ENCODE measurements around the gene SNAPC4.
"Not testable (repeated sequence)": the region's sequence is repeated elsewhere in the genome, so short reads cannot be mapped to it uniquely, and the experiment has no call there.

SNAPC4 gene

DNA sequence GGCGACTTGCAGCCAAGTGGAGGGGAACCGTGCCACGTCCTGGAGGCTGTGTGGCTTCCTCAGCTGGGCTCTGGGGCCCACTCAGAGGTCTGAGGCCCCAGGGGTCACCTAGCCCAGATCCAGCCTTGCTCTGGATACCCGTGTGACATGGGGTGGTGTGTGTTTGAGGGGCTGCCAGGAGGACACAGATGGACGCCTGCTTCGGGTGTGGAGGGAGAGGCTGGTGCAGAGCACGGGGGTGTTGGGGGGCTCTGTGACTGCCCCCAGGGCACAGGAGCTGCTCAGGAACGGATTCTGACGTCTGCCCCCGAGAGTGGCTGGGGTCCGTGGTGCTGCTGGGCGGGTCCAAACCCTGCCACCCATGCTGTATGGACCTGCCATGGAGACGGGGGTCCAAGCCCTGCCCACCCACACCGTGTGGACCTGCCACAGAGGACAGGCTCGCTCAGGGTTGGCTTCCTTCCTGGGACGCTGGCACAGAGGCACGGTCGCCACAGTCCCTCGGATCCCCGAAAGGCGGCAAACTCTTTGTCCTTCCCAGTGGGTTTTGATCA, 29.2 kb upstream of the SNAPC4 start:
- Mint-ChIP-seq H3K4me3 (no peak overlapping the region), H3K9me3 (no peaks in the 10 kb centered on the region), H3K36me3 (ENCODE audit: insufficient read depth) (peaks cover 26% of the 10 kb centered on the region), H3K27me3 (no peaks in the 10 kb centered on the region), H3K27ac (no peak overlapping the region), H3K4me1 (ENCODE audit: low read depth in 2 of 2) (no peaks in the 10 kb centered on the region)
- DNase-seq: no peak
- no peak for ATAC-seq (replicated peaks)

DNA sequence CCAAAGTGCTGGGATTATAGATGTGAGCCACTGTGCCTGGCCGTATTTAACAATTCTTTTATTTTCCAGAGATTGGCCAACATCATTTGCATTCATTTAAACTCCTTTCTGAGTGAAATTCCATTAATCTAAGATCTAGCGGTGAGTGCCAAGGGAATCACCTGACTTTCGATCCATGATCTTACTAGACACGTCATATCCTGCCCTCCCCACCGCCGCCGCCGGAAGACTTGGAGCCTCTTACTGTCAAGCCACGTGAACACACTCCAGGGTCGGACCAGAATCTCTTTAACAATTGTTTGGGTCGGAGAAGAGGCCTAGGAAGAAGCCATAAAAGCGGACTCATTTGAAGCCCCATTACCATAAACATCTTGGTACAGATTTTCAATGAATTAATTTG, 26.8 kb upstream of the SNAPC4 start:
- H3K36me3 Mint-ChIP-seq (ENCODE audit: insufficient read depth): peaks cover 43% of the 10 kb centered on the region
- no peaks in the 10 kb centered on the region for H3K9me3 Mint-ChIP-seq
- no peak overlapping the region for H3K27ac Mint-ChIP-seq
- DNase-seq (no peak), ATAC-seq (replicated peaks) (no peak)
- no peaks in the 10 kb centered on the region for H3K27me3 Mint-ChIP-seq
- H3K4me3 Mint-ChIP-seq: no peak overlapping the region
- H3K4me1 Mint-ChIP-seq (ENCODE audit: low read depth in 2 of 2): no peaks in the 10 kb centered on the region

DNA sequence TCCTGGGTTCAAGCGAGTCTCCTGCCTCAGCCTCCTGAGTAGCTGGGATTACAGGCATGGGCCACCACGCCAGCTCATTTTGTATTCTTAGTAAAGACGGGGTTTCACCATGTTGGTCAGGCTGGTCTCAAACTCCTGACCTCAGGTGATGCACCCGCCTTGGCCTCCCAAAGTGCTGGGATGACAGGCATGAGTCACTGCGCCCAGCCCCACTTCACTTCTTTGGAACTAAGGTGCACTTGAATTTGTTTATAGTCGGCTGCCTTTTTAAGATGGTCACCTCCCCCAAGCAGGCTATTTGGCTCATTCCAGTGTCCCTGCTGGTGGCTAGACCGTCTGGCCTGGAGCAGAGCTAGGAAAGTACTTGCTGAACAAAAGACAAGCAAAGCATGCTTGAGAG, 25.4 kb upstream of the SNAPC4 start:
- Mint-ChIP-seq H3K36me3 (ENCODE audit: insufficient read depth) (peaks cover 53% of the 10 kb centered on the region), H3K27ac (peak overlapping the region in 1 of 2 donors; percentile 6)
- not testable (repeated sequence) for DNase-seq; H3K4me3 Mint-ChIP-seq; ATAC-seq (replicated peaks); H3K4me1 Mint-ChIP-seq (ENCODE audit: low read depth in 2 of 2); H3K27me3 Mint-ChIP-seq; H3K9me3 Mint-ChIP-seq

DNA sequence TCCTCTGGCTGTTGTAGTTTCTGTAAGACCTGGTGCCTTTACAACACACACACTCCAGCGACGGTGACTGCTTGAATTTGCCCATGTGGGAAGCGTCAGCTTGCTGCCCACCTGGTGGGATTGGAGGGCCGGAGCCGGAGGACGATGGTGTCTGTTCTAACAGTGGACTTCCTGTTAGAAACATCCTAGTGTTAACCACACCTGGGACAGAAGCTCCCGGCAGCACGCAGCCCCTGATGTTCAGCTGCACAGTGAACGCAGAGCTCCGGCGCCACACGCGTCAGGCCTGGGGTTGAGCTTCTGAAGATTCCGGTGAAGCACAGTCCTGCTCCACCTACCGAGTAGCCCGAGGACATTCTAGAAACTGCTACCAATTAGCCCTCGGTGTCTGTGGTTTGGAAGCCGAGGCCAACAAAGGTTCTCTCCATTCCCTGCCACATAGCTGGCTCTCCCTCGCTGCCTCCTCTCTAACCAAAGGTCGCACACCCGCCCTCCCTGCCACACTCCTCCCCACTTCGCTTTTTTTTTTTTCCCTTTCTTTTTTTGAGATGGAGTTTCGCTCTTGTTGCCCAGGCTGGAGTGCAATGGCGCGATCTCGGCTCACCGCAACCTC, 24.9 kb upstream of the SNAPC4 start:
- DNase-seq: no peak
- Mint-ChIP-seq H3K4me3 (no peak overlapping the region), H3K27me3 (no peaks in the 10 kb centered on the region), H3K27ac (peak overlapping the region in 1 of 2 donors; percentile 6), H3K36me3 (ENCODE audit: insufficient read depth) (peaks cover 58% of the 10 kb centered on the region), H3K9me3 (no peaks in the 10 kb centered on the region), H3K4me1 (ENCODE audit: low read depth in 2 of 2) (no peaks in the 10 kb centered on the region)
- no peak for ATAC-seq (replicated peaks)

DNA sequence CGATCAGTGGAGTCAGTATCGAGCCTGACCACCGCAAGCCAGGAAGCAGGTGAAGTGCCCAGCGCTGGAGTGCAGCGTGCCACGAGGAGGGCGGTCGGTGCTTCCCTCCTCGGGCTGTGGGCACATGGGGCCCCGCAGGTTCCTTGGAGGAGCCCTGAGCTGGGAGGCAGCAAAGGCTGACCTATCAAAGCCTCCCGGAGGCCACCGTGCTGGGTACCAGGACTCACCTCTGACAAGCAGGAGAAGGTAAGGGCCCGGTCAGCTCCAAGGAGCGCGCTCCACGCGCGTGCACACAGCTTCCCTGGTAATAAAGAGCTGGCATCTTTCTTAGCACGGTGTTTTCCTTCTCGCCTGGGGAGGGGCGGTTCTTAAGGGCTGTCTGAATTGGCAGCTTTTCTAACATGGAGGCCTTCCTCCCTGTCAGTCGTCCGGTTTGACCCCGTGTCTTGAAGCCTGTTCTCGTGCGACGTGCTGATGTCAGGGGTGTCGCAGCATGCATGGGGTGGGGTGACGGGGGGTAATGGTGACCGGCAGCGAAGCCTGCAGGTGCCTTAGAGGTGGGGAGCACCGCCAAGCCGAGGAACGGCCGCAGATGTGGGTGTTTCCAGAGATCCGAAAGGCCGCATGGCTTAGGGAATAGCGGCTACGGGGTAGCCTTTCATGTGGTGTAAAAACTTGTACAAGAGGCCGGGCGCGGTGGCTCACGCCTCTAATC, 23.6 kb upstream of the SNAPC4 start:
- ATAC-seq (replicated peaks): no peak
- Mint-ChIP-seq H3K27ac (peak overlapping the region in 1 of 2 donors; percentile 57), H3K27me3 (no peaks in the 10 kb centered on the region), H3K36me3 (ENCODE audit: insufficient read depth) (peaks cover 60% of the 10 kb centered on the region), H3K9me3 (no peaks in the 10 kb centered on the region), H3K4me3 (no peak overlapping the region), H3K4me1 (ENCODE audit: low read depth in 2 of 2) (peaks cover 0 to 2% of the 10 kb centered on the region in 2 donors)
- no peak for DNase-seq

DNA sequence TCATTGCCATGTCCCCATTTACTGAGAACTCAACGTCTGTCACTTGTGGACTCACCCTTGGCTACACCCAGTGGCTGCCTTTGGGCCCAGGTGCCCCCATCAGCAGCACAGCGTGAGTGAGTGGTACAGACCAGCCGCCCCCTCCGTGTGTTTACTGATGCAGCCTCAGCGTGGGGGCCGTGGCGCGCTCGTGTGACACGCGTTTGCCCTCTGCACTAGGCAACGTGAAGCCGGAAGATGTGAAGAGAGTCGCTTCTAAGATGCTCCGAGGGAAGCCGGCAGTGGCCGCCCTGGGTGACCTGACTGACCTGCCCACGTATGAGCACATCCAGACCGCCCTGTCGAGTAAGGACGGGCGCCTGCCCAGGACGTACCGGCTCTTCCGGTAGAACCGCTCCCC, 22.9 kb upstream of the SNAPC4 start:
- H3K36me3 Mint-ChIP-seq (ENCODE audit: insufficient read depth): peaks cover 62% of the 10 kb centered on the region
- peaks cover 0 to 3% of the 10 kb centered on the region in 2 donors for H3K4me1 Mint-ChIP-seq (ENCODE audit: low read depth in 2 of 2)
- H3K27ac Mint-ChIP-seq: no peak overlapping the region
- DNase-seq: no peak
- ATAC-seq (replicated peaks): no peak
- no peak overlapping the region for H3K4me3 Mint-ChIP-seq
- H3K27me3 Mint-ChIP-seq: no peaks in the 10 kb centered on the region
- no peaks in the 10 kb centered on the region for H3K9me3 Mint-ChIP-seq

DNA sequence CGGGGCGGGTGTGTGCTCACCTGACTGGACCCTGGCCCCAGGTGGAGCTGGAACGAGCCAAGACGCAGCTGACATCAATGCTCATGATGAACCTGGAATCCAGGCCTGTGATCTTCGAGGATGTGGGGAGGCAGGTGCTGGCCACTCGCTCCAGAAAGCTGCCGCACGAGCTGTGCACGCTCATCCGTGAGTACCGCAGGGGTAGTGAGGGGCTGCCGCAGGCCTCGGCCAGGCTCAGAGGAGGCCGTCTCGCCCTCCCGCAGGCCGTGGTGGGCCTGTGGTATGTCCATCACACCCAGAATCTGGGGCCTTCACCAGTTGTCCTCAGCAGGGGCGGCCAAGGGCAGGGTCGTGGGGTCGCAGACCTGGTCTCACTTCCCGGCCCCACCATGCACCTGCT, 21.8 kb upstream of the SNAPC4 start:
- ATAC-seq (replicated peaks) (no peak), DNase-seq (no peak)
- no peaks in the 10 kb centered on the region for H3K9me3 Mint-ChIP-seq
- H3K4me1 Mint-ChIP-seq (ENCODE audit: low read depth in 2 of 2): peaks cover 0 to 3% of the 10 kb centered on the region in 2 donors
- no peak overlapping the region for H3K27ac Mint-ChIP-seq
- peaks cover 72% of the 10 kb centered on the region for H3K36me3 Mint-ChIP-seq (ENCODE audit: insufficient read depth)
- no peak overlapping the region for H3K4me3 Mint-ChIP-seq
- no peaks in the 10 kb centered on the region for H3K27me3 Mint-ChIP-seq

DNA sequence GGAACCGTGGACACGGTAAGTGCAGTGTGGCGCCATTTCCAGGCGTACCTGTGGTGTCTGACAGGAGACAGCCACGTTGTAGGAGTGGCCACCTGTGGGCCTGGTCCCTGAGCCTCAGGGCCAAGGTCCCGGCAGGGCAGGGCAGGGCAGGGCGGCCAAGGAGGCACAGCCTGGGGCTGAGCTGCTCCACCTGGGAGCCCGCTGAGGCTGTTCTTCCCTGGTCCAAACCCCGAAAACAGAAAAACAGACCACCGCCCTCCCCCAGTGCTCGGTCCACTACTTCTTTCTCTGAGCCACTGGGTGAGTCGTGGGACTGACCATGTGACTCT, 19.1 kb upstream of the SNAPC4 start:
- DNase-seq: no peak
- Mint-ChIP-seq H3K27me3 (no peaks in the 10 kb centered on the region), H3K9me3 (no peaks in the 10 kb centered on the region), H3K4me1 (ENCODE audit: low read depth in 2 of 2) (peaks cover 0 to 3% of the 10 kb centered on the region in 2 donors), H3K36me3 (ENCODE audit: insufficient read depth) (peaks cover 84% of the 10 kb centered on the region), H3K27ac (no peak overlapping the region), H3K4me3 (no peak overlapping the region)
- ATAC-seq (replicated peaks): no peak

DNA sequence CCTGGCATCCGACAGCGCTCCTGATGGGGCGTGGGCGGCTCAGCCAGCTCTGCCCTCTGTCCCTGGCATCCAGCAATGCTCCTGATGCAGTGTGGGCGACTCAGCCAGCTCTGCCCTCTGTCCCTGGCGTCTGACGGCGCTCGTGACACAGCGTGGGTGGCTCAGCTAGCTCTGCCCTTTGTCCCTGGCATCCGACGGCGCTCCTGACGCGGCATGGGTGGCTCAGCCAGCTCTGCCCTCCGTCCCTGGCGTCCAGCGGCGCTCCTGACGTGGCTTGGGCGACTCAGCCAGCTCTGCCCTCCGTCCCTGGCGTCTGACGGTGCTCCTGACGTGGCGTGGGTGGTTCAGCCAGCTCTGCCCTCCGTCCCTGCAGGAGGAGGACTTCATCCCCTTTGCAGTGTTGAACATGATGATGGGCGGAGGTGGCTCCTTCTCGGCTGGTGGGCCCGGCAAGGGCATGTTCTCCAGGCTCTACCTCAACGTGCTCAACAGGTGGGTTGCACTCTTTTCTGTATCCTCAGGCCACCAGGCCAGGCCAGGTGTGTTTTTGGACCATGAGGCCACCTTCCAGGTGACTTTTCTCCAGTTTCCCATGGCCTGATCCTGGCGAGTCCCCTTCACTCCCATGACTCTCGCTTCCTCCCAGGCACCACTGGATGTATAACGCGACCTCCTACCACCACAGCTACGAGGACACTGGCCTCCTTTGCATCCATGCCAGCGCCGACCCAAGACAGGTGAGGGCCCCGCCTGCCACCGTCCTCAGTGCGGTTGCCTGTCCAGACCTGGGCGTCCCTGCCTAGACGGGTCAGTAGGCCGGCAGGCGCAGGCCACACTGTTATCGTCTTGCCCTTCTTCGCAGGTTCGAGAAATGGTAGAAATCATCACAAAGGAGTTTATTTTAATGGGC, 18.5 kb upstream of the SNAPC4 start:
- Mint-ChIP-seq H3K9me3 (no peaks in the 10 kb centered on the region), H3K4me1 (ENCODE audit: low read depth in 2 of 2) (peaks cover 0 to 3% of the 10 kb centered on the region in 2 donors), H3K4me3 (no peak overlapping the region), H3K27ac (no peak overlapping the region), H3K36me3 (ENCODE audit: insufficient read depth) (peaks cover 85% of the 10 kb centered on the region), H3K27me3 (no peaks in the 10 kb centered on the region)
- ATAC-seq (replicated peaks): no peak
- DNase-seq: no peak

DNA sequence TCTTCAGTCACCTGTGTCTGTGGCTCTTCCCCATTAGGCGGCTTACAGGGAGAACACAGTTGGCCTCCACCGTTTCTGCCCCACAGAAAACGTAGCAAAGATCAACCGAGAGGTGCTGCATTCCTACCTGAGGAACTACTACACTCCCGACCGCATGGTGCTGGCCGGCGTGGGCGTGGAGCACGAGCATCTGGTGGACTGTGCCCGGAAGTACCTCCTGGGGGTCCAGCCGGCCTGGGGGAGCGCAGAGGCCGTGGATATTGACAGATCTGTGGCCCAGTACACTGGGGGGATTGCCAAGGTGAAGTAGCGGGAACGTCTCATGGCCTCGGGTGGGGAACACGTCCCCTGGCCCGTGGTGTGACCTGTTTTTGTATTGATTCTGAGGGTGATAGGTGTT, 16.9 kb upstream of the SNAPC4 start:
- Mint-ChIP-seq H3K27ac (peak overlapping the region in 1 of 2 donors; percentile 54), H3K4me1 (ENCODE audit: low read depth in 2 of 2) (peaks cover 4 to 8% of the 10 kb centered on the region in 2 donors), H3K4me3 (no peak overlapping the region), H3K27me3 (no peaks in the 10 kb centered on the region), H3K36me3 (ENCODE audit: insufficient read depth) (peaks cover 84% of the 10 kb centered on the region), H3K9me3 (no peaks in the 10 kb centered on the region)
- ATAC-seq (replicated peaks) (no peak), DNase-seq (no peak)

DNA sequence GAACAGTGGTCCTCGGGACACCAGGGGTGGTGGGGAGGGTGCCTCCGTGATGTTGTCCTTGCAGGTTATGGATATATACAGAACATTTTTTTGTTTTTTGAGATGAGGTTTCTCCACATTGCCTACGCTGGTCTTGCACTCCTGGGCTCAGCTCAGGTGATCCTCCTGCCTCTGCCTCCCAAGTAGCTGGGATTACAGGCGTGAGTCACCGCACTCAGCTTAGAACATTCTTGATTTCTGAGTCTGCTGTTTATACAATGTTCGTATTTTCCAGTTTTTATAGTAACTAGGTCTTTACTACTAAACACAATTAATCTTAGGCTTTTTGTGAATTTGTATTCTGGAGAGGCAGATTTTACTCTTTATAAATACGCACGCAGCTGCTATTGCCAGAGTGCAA, 16.5 kb upstream of the SNAPC4 start:
- H3K27ac Mint-ChIP-seq: no peak overlapping the region
- DNase-seq: no peak
- H3K36me3 Mint-ChIP-seq (ENCODE audit: insufficient read depth): peaks cover 83% of the 10 kb centered on the region
- no peaks in the 10 kb centered on the region for H3K9me3 Mint-ChIP-seq
- peaks cover 7 to 9% of the 10 kb centered on the region in 2 donors for H3K4me1 Mint-ChIP-seq (ENCODE audit: low read depth in 2 of 2)
- no peak for ATAC-seq (replicated peaks)
- H3K4me3 Mint-ChIP-seq: no peak overlapping the region
- no peaks in the 10 kb centered on the region for H3K27me3 Mint-ChIP-seq

DNA sequence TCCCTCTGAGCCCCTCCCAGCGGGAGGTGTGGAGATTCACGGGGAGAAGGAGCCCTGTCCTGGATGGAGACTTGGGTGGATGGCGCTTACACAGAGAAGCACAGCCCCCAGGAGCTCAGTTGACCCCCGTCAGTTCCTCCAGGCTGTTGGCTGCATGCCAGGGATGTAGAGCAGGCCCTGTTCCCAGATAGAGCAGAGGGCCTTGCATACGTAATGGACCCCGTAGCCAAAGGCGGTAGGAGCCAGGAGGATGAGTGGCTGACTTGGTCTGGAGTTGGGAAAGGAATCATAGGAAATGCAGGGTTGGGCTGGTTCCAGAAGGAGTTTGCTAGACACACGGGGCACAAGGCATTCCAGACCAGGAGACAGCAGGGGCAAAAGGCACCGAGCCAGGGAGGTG, 13.0 kb upstream of the SNAPC4 start:
- Mint-ChIP-seq H3K27me3 (no peaks in the 10 kb centered on the region), H3K4me1 (ENCODE audit: low read depth in 2 of 2) (peaks cover 28 to 30% of the 10 kb centered on the region in 2 donors), H3K4me3 (no peak overlapping the region), H3K9me3 (no peaks in the 10 kb centered on the region), H3K36me3 (ENCODE audit: insufficient read depth) (peaks cover 73% of the 10 kb centered on the region), H3K27ac (peak overlapping the region in 1 of 2 donors; percentile 35)
- ATAC-seq (replicated peaks) (no peak), DNase-seq (no peak)

DNA sequence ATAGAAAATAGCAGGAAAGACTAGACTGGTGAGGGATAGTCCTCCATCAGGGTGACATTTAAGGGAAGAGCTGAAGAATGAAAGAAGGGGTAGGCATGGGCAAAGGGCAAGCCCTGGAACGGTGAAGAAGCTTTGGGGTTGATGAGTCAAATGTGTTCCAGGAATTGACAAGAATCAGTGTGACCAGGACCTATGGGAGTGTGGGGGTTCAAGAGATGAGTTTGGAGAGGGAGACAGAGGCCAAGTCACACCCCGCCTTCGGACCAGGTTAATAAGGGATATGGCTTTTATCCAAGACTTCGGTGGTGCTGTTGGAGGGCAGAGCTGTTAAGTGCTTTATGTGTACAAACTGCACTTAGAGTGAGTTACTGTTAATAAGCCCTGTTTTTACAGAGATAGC, 11.4 kb upstream of the SNAPC4 start:
- H3K27me3 Mint-ChIP-seq: no peaks in the 10 kb centered on the region
- H3K9me3 Mint-ChIP-seq: no peaks in the 10 kb centered on the region
- no peak for ATAC-seq (replicated peaks)
- DNase-seq: no peak
- peak overlapping the region; percentile 89 to 97 for H3K27ac Mint-ChIP-seq
- peaks cover 69% of the 10 kb centered on the region for H3K36me3 Mint-ChIP-seq (ENCODE audit: insufficient read depth)
- H3K4me1 Mint-ChIP-seq (ENCODE audit: low read depth in 2 of 2): peaks cover 30 to 34% of the 10 kb centered on the region in 2 donors
- peak overlapping the region; percentile 90 to 92 for H3K4me3 Mint-ChIP-seq

Data from effector memory CD8-positive, alpha-beta T cell (primary cell).